Subcutaneous adipose tissue (tissue), 4 donors: ENCODE measurements around the gene UROS. TPM values are rescaled to one million over a fixed set of nuclear protein-coding genes. Genes with fewer than 3 reads are reported as not detected.

Experiments used
- total RNA-seq, 4 donors: library from RNA; depleted of rRNA; stranded (reverse); fragments of >200 nt; gene quantifications; one replicate each; pipeline ENCODE4 v1.1.0, GENCODE V29; 2016
- TF ChIP-seq, protein P1 (sequence below): fragments of 450-650 bp; IDR thresholded peaks from one replicate; pipeline ENCODE4 v1.5.1; 2016; ENCODE audit warnings: low read depth, mild to moderate bottlenecking, control low read depth, antibody characterized with exemption, moderate library complexity

Gene UROS
- total RNA-seq, 4 donors from 2014 or later = 26.2 to 48.8 (median 46.6) TPM

DNA sequence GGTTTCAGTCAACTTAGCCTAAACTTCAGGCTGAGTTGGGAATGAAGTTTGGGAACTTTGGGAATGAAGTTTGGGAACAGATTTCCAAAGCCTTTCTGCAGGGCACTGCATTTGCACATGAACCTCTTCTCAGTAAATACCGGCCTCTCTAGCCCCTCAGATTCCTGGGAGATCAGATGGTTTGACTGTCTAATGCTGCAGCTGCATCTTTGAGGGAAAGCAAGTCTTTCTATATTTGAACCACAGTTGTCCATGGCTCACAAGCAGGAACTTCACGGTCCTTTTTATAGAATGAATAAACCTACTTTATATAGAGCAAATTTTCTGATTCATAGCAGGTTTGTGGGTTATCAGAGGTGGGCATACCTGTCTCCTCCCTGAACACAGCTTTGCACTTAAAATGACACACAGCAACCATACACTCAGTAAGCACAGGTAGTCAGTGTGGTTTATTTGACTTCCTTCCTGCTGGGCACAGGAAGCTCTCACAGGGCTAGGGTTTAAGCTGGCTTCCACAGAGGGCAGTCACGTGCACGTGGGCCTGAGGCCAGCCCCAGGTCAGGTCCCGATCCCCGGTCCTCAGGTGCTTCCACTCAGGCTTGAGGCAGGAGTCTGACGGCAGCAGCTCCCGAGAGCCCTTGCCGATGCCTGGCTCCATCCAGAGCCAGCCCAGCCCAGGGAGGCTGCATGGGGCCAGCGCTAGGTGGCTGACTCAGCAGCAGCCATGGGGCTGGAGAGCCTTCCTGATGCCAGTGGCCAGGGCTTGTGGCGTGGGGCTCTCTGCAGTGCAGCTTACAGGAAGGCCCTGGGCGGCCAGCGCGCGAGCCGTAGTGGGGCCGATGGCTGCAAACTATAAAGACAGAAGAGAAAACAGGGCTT is 34.7 kb downstream of the UROS start:
- TF ChIP-seq, protein P1, sequence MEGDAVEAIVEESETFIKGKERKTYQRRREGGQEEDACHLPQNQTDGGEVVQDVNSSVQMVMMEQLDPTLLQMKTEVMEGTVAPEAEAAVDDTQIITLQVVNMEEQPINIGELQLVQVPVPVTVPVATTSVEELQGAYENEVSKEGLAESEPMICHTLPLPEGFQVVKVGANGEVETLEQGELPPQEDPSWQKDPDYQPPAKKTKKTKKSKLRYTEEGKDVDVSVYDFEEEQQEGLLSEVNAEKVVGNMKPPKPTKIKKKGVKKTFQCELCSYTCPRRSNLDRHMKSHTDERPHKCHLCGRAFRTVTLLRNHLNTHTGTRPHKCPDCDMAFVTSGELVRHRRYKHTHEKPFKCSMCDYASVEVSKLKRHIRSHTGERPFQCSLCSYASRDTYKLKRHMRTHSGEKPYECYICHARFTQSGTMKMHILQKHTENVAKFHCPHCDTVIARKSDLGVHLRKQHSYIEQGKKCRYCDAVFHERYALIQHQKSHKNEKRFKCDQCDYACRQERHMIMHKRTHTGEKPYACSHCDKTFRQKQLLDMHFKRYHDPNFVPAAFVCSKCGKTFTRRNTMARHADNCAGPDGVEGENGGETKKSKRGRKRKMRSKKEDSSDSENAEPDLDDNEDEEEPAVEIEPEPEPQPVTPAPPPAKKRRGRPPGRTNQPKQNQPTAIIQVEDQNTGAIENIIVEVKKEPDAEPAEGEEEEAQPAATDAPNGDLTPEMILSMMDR = no peak

GRCh38 chr10:125785791-125786190 is 37.3 kb downstream of the UROS start:
- TF ChIP-seq, protein P1 = no peak

GRCh38 chr10:125783957-125784356 is 39.1 kb downstream of the UROS start:
- TF ChIP-seq, protein P1 = no peak

DNA sequence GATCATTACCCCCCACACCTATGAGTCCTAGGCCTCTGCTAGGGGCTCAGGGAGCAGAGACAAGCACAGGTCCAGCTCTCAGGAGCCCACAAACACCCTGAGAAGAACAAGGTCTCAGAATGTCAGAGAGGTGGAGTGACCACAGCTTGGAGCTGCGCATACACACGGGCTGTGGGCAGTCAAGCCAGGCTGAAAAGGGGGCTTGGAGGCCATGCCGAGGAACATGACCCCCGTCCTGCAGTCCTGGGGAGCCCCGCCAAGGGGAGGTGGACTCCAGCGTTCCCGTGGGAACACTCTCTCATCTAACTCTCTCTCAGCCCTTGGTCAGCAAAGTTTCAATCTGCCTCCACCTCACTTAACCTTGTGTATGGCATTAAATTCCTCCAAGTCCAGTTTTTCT is 39.6 kb downstream of the UROS start:
- TF ChIP-seq, protein P1 = no peak

DNA sequence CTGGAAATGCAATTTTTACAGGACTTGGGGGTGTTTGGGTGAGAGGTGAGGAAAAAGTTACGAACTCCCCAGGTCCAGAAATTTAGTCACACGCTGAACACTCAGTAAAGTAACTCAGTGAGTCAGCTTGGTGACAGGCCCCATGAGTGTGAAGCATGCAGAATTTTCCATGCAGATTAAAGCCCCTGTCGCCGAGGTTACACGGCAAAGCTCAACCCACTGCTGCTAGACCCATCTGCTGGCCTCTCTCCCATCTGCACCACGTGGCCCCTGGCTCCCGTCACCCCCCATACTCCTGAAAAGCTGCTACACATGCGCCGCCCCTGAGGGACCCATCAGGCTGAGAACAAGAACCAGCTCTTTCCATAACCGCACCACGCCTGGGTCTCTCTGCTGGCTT is 40.4 kb downstream of the UROS start:
- TF ChIP-seq, protein P1 = no peak

- TF ChIP-seq, protein P1 = no peak
Measured at GRCh38 chr10:125782054-125782453, 41.0 kb downstream of the UROS start.

- TF ChIP-seq, protein P1 = no peak
Measured at GRCh38 chr10:125781374-125781773, 41.7 kb downstream of the UROS start.
